Panc1 (cell line): ENCODE results near the gene TEAD2. TPM values are rescaled to one million over a fixed set of nuclear protein-coding genes. Genes with fewer than 3 reads are reported as not detected.
"Not testable (repeated sequence)": the region's sequence is repeated elsewhere in the genome, so short reads cannot be mapped to it uniquely, and the experiment has no call there.

Experiments used
- ATAC-seq: fragments of 200-7000 bp; cut with Tn5 transposase; 2 replicates; pipeline ENCODE4 v1.9.1; 2020; ENCODE audit warnings: mild to moderate bottlenecking, moderate library complexity
- BruUV-seq: library from RNA; stranded (reverse); fragments of 400-500 nt; replicated peaks from 2 replicates; lab custom pipeline; 2021; lab: Mats Ljungman, UMichigan
- CTCF ChIA-PET: fragments of 300-600 bp; sonication (Branson Sonifier 250); formaldehyde crosslinking; loops from one replicate; lab custom pipeline; 2022; ENCODE audit warnings: antibody characterized with exemption; lab: Charles Lee
- POLR2A ChIA-PET: fragments of 300-600 bp; sonication (Branson Sonifier 250); formaldehyde crosslinking; loops from one replicate; lab custom pipeline; 2022; ENCODE audit warnings: antibody characterized with exemption; lab: Charles Lee
- DNase-seq: peaks from one replicate; pipeline ENCODE4 v3.0.0-alpha.2; 2010; ENCODE audit warnings: low read depth, low spot score
- H3K27ac ChIP-seq: 2 replicates; pipeline ENCODE4 v1.5.1; 2011; ENCODE audit warnings: mild to moderate bottlenecking, low read length, inconsistent platforms
- H3K27me3 ChIP-seq: fragments of 200-500 bp; sonication (Bioruptor generic); 2 replicates; pipeline ENCODE4 v1.6.0; 2014; ENCODE audit warnings: low read length, inconsistent platforms; ENCODE audit not compliant: control insufficient read depth, insufficient read depth
- H3K36me3 ChIP-seq: fragments of 200-500 bp; sonication (Bioruptor generic); 2 replicates; pipeline ENCODE4 v1.5.1; 2014; ENCODE audit warnings: inconsistent platforms, mild to moderate bottlenecking, low read length, moderate library complexity; ENCODE audit not compliant: control insufficient read depth, insufficient read depth
- H3K4me1 ChIP-seq: 2 replicates; pipeline ENCODE4 v1.5.1; 2011; ENCODE audit warnings: inconsistent platforms, mild to moderate bottlenecking, low read length, moderate library complexity; ENCODE audit not compliant: control insufficient read depth, insufficient read depth
- H3K4me3 ChIP-seq, 2 experiments: 2 replicates each; pipeline ENCODE4 v1.5.1; 2011 to 2012; ENCODE audit warnings: low read depth in 2 of 2, low read length in 2 of 2, mild to moderate bottlenecking in 2 of 2, inconsistent platforms in 1 of 2, moderate library complexity in 1 of 2
- H3K9me3 ChIP-seq: fragments of 200-500 bp; sonication (Bioruptor generic); 2 replicates; pipeline ENCODE4 v1.5.1; 2014; ENCODE audit warnings: low read depth, mild to moderate bottlenecking, inconsistent platforms, low read length, moderate library complexity; ENCODE audit not compliant: control insufficient read depth, insufficient read depth
- POLR2AphosphoS5 ChIP-seq: IDR thresholded peaks from 2 replicates; pipeline ENCODE4 v1.6.1; 2012; ENCODE audit warnings: mild to moderate bottlenecking, low read depth, low read length, moderate library complexity
- SIN3A ChIP-seq: IDR thresholded peaks from 2 replicates; pipeline ENCODE4 v1.6.1; 2012; ENCODE audit warnings: low read depth, mild to moderate bottlenecking, low read length, moderate library complexity, borderline replicate concordance; ENCODE audit not compliant: insufficient read depth
- TCF7L2 ChIP-seq: IDR thresholded peaks from 2 replicates; pipeline ENCODE4 v1.6.1; 2011; ENCODE audit warnings: mild to moderate bottlenecking, low read depth, low read length, inconsistent platforms
- in situ Hi-C: cut with HindIII; loops from 2 replicates; pipeline ENCODE4 v1.10.0; 2016; ENCODE audit warnings: low sequenced_read_pairs, low pct_unique_long_range_greater_than_20kb
- intact Hi-C: fragments of 100-400 bp; cut with micrococcal nuclease; formaldehyde crosslinking; loops from one replicate; pipeline ENCODE4 v1.10.0; 2022; ENCODE audit not compliant: unreplicated experiment
- total RNA-seq: library from RNA; stranded (reverse); gene quantifications from one replicate; pipeline ENCODE4 v1.2.1, GENCODE V29; 2021; ENCODE audit not compliant: unreplicated experiment
- TF ChIP-seq, protein P1 (sequence below): fragments of 450-650 bp; IDR thresholded peaks from 2 replicates; pipeline ENCODE4 v1.5.1; 2017; ENCODE audit warnings: mild to moderate bottlenecking
- TF ChIP-seq, protein P2 (sequence below), 2 experiments: IDR thresholded peaks; 2 replicates each; pipeline ENCODE4 v1.6.1; 2011 to 2012; ENCODE audit warnings: low read depth in 2 of 2, control low read depth in 1 of 2, low read length in 1 of 2, mild to moderate bottlenecking in 1 of 2, moderate library complexity in 1 of 2; ENCODE audit not compliant: insufficient read depth in 1 of 2

Gene TEAD2
- total RNA-seq, 1 experiment from 2014 or later = 31.9 TPM

DNA sequence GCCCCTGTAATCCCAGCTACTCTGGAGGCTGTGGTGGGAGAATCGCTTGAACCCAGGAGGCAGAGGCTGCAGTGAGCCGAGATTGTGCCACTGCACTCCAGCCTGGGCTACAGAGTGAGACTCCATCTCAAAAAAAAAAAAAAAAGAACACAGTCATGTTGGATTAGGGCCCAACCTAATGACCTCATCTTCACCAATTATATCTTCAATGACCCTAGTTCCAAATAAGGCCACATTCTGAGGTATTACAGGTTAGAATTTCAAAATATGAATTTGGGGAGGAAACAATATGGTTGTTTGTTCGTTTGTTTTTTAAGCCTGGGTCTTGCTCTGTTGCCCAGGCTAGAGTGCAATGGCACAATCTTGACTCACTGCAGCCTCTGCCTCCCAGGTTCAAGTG, 11.0 kb upstream of the TEAD2 start:
- H3K9me3 ChIP-seq, ATAC-seq, H3K27ac ChIP-seq, POLR2A ChIA-PET, BruUV-seq, DNase-seq, H3K36me3 ChIP-seq, H3K4me3 ChIP-seq, intact Hi-C loops, CTCF ChIA-PET, H3K27me3 ChIP-seq, H3K4me1 ChIP-seq, in situ Hi-C loops: not testable (repeated sequence)

DNA sequence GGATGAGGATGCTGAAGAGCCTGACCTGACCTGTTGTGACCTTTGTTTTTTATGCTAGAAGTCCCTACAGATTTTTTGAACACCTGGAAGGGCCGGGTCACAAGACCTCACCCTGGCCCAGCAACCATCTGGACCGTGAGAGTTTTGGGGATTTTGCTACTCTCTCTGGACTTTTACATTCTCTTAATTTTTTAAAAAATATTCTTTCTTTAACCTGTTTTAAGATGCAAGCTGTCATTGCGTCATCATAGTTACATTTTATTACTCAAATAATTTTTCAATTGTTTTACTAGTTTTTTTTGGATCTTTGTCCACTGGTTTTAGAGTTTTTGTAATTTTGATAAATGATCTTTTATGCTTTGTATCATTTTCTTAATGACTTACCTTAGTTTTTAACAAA, 9.0 kb upstream of the TEAD2 start:
- POLR2A ChIA-PET = no interaction called here
- DNase-seq (no peak), ATAC-seq (no peak)
- no peak overlapping the region for H3K27ac ChIP-seq
- intact Hi-C loops = no loop called here
- in situ Hi-C loops = no loop called here
- no TSS peak for BruUV-seq
- no peak overlapping the region for H3K4me3 ChIP-seq
- no peaks in the 10 kb centered on the region for H3K36me3 ChIP-seq
- no peaks in the 10 kb centered on the region for H3K27me3 ChIP-seq
- TF ChIP-seq SIN3A (no peak), POLR2AphosphoS5 (no peak), TCF7L2 (no peak)
- TF ChIP-seq, protein P1, sequence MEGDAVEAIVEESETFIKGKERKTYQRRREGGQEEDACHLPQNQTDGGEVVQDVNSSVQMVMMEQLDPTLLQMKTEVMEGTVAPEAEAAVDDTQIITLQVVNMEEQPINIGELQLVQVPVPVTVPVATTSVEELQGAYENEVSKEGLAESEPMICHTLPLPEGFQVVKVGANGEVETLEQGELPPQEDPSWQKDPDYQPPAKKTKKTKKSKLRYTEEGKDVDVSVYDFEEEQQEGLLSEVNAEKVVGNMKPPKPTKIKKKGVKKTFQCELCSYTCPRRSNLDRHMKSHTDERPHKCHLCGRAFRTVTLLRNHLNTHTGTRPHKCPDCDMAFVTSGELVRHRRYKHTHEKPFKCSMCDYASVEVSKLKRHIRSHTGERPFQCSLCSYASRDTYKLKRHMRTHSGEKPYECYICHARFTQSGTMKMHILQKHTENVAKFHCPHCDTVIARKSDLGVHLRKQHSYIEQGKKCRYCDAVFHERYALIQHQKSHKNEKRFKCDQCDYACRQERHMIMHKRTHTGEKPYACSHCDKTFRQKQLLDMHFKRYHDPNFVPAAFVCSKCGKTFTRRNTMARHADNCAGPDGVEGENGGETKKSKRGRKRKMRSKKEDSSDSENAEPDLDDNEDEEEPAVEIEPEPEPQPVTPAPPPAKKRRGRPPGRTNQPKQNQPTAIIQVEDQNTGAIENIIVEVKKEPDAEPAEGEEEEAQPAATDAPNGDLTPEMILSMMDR = no peak
- TF ChIP-seq, protein P2, sequence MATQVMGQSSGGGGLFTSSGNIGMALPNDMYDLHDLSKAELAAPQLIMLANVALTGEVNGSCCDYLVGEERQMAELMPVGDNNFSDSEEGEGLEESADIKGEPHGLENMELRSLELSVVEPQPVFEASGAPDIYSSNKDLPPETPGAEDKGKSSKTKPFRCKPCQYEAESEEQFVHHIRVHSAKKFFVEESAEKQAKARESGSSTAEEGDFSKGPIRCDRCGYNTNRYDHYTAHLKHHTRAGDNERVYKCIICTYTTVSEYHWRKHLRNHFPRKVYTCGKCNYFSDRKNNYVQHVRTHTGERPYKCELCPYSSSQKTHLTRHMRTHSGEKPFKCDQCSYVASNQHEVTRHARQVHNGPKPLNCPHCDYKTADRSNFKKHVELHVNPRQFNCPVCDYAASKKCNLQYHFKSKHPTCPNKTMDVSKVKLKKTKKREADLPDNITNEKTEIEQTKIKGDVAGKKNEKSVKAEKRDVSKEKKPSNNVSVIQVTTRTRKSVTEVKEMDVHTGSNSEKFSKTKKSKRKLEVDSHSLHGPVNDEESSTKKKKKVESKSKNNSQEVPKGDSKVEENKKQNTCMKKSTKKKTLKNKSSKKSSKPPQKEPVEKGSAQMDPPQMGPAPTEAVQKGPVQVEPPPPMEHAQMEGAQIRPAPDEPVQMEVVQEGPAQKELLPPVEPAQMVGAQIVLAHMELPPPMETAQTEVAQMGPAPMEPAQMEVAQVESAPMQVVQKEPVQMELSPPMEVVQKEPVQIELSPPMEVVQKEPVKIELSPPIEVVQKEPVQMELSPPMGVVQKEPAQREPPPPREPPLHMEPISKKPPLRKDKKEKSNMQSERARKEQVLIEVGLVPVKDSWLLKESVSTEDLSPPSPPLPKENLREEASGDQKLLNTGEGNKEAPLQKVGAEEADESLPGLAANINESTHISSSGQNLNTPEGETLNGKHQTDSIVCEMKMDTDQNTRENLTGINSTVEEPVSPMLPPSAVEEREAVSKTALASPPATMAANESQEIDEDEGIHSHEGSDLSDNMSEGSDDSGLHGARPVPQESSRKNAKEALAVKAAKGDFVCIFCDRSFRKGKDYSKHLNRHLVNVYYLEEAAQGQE (IDR thresholded peaks at IDR 0.05; ENCODE audit: insufficient read depth in 1 of 2, low read depth in 2 of 2, low read length in 1 of 2) = no peak
- no peaks in the 10 kb centered on the region for H3K4me1 ChIP-seq
- CTCF ChIA-PET = no interaction called here
- H3K9me3 ChIP-seq = peaks cover 5% of the 10 kb centered on the region; the same call in 1 of the 2 replicates

DNA sequence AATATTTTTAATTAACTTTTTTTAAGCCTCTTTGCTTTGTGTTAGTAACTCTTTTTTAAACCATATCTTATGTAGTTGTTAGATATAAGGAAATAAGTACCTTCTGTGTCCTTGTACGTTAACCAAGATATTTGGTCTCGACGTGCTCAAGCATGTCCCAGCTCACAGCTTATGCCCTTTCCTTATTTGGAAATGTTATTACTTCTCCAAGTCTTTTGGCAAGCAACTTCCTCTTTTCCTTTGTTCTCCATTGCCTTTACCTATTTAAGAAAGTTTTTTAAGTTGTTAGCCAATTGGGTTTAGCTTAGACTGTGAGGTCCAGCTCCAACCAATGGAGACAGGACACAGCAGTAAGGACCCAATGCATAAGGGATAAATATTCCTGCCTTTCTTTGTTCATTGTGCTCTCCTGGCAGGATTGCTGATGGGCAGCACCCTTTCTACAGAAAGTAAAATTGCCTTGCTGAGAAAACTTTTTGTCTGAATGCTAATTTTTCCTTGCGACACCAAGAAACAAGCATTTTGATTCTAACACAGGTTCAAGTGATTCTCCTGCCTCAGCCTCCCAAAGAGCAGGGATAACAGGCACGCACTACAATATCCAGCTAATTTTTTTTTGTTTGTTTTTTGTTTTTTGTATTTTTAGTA, 6.6 kb upstream of the TEAD2 start:
- H3K27ac ChIP-seq = no peak overlapping the region
- DNase-seq = no peak
- TF ChIP-seq SIN3A (no peak), POLR2AphosphoS5 (no peak), TCF7L2 (no peak)
- TF ChIP-seq, protein P2 (IDR thresholded peaks at IDR 0.05; ENCODE audit: insufficient read depth in 1 of 2, low read depth in 2 of 2, low read length in 1 of 2) = no peak
- TF ChIP-seq, protein P1 = no peak
- H3K4me3 ChIP-seq = no peak overlapping the region
- H3K9me3 ChIP-seq = peaks cover 5% of the 10 kb centered on the region; the same call in 1 of the 2 replicates
- in situ Hi-C loops = no loop called here
- CTCF ChIA-PET = no interaction called here
- intact Hi-C loops = no loop called here
- H3K4me1 ChIP-seq = no peaks in the 10 kb centered on the region
- no peaks in the 10 kb centered on the region for H3K27me3 ChIP-seq
- ATAC-seq = no peak
- no TSS peak for BruUV-seq
- no peaks in the 10 kb centered on the region for H3K36me3 ChIP-seq
- POLR2A ChIA-PET = interaction anchor here (0.7 kb wide), 1 partner anchor 30 kb away, joined by 4 read pairs; no protein-coding TSS in a partner anchor
